Retina (tissue), 1 donor: ENCODE measurements around the gene ANKS3.
"Not testable (repeated sequence)": the region's sequence is repeated elsewhere in the genome, so short reads cannot be mapped to it uniquely, and the experiment has no call there.

Source experiments
- DNase-seq: peaks from one replicate; pipeline ENCODE4 v3.0.0-alpha.2; 2016

Gene ANKS3

GRCh38 chr16:4664538-4665418 is 69.3 kb downstream of the ANKS3 start:
- DNase-seq: no peak

GRCh38 chr16:4663777-4664465 is 70.2 kb downstream of the ANKS3 start:
- DNase-seq: no peak

GRCh38 chr16:4663465-4663776 is 70.7 kb downstream of the ANKS3 start:
- DNase-seq: no peak

DNA sequence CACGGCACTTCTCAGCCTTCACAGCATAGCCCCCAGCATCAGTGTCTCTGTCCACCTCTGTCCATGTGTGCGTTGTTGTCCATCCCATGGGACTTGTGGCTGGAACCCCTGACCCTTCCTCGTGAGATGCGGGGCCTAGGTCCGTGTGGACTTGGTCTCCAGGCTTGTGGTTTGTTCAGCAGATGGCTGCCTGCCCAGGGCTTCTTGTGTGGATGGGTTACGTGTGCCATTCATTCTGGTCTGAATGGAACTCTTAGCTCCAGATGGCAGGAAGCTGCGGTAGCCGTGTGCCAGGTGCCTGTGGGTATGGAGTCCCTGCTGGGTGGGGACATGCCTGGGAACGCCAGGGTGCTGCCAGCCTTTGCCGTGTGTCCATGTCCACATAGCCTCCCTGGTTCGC is 72.4 kb downstream of the ANKS3 start:
- no peak for DNase-seq

- no peak for DNase-seq
Measured at GRCh38 chr16:4660454-4661007, 73.5 kb downstream of the ANKS3 start.

DNA sequence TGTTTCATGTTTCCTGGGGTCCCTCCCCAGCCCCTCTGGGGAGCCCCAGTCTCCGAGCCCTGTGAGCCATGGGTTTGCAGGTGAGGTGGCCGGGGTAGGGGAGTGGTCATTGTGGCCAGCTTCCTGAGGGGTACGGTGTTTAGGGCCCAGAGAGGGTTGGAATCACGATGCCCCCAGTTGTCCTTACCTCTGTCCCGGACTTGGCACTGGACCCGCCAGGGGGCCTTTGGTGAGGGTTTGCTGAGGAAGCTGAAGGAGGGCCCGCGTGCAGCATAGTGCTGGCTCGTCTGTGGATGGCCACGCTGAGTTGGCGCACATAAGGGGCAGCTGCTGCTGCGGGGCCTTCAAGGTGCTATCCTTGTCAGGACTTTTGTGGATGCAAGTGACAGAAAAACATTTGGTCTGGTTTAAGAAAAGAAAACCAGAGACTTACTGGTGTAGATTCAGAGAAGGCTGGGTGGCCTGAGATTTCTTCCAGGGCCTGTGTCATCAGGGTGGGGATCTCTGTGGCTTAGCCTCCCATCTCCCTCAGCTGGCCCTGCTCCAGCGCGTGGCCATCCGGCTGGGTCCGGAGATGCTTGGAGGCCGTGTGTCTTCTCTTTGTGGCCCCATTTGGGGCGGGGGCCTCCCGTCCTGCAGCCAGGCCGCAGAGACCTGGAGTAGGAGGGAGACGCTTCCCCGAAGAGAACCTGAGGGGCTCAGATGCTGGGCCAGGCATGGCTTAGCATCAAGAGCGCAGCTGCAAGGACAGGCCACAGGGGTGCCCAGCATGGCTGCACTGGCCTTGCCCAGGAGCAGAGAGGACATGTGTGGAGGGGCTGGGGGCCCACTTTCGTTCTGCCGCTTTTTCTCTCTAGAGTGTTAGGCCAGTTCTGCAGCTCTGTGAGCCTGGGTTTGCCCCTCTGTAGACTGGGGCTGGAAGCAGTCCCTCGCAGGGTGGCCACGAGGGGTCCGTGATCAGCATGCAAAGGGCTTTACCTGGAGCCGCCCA is 74.4 kb downstream of the ANKS3 start:
- DNase-seq: no peak

GRCh38 chr16:4656695-4657686 is 77.1 kb downstream of the ANKS3 start:
- DNase-seq: no peak

- no peak for DNase-seq
Measured at GRCh38 chr16:4656221-4656620, 77.8 kb downstream of the ANKS3 start.

GRCh38 chr16:4655801-4656200 is 78.3 kb downstream of the ANKS3 start:
- DNase-seq: no peak

- no peak for DNase-seq
Measured at GRCh38 chr16:4654964-4655590, 79.0 kb downstream of the ANKS3 start.

DNA sequence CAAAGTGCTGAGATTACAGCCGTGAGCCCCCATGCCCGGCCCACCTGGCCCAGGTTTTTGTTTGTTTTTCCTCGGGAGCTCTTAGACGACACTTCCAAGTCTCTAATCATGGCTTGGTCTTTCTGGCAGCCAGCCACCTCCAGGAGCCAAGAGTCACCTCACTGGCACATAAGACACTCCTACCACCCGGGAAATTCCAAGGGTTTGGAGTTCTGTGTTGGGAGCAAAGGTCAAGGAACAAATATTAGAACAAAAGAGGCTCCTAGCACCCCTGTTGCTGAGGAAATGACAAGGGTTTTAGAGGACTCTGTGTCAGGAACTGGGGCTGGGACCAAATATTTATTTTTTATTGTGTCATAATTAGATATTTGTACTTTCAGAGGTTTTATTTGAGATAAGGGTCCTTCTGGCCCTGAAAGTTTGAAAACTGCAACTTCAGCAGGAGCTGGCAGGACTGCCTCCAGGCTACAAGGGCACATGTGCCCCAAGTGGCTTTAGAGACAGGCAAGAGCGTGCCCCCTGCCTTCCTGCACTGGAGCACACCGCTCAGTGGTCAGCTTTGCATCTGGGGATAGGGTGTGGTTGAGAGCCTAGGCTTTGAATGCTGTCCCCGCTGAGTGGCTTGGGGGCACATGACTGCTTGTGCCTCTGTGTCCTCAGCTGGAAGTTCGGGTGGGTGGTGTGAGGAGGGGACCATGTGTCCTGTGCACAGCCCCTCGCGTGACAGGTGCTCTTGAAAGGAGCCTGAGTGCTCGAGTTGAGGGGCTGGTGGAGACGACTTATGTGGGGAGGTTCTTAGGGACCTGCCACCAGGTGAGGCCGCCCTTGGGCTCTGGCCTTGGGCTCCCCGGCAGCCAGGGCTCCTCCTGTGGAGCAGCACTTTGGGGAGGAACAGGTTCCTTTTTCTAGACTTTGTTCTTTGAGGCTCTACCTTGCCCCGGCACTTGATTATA is 79.8 kb downstream of the ANKS3 start:
- DNase-seq: no peak

- no peak for DNase-seq
Measured at GRCh38 chr16:4652561-4652960, 81.5 kb downstream of the ANKS3 start.

- DNase-seq: no peak
Measured at GRCh38 chr16:4651827-4652226, 82.2 kb downstream of the ANKS3 start.

GRCh38 chr16:4650443-4651074 is 83.5 kb downstream of the ANKS3 start:
- DNase-seq: not testable (repeated sequence)

DNA sequence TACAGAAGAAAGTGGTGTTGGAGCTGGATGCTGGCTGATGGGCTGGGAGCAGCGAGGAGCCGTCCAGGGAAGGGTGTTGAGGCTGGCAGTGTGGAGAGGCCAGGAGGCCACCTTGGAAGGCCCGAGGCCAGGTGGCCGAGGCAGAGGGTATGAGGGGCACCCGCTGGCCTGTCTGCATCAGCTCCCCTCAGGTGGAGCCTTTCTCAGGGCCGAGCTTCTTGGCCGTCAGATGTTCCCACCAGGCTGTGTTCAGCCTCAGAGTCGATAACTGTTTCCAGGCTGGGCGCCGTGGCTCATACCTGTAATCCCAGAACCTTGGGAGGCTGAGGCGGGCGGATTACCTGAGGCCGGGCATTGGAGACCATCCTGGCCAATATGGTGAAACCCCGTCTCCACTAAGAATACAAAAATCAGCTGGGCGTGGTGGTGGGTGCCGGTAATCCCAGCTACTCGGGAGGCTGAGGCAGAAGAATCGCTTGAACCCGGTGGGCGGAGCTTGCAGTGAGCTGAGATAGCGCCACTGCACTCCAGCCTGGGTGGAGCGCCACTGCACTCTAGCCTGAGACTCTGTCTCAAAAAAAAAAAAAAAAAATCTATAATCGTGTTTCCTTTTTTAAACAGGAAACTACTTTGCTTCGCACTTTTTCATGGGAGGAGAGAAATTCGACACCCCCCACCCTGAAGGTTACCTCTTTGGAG is 84.2 kb downstream of the ANKS3 start:
- DNase-seq: no peak

- DNase-seq: no peak
Measured at GRCh38 chr16:4648917-4649316, 85.2 kb downstream of the ANKS3 start.

- DNase-seq: no peak
Measured at GRCh38 chr16:4647644-4647980, 86.5 kb downstream of the ANKS3 start.

- no peak for DNase-seq
Measured at GRCh38 chr16:4646773-4647643, 87.1 kb downstream of the ANKS3 start.
